ENCODE measurements around the gene GKN1.

- TF ChIP-seq POLR2A (IDR thresholded peaks at IDR 0.05), result no peak
- no peak for TF ChIP-seq CTCF (IDR thresholded peaks at IDR 0.05 in 4 of 5, conservative IDR thresholded peaks at IDR 0.05 in 1 of 5)
Measured at GRCh38 chr2:68964282-68964681, 10.2 kb upstream of the GKN1 start.
